ENCODE results near the gene ANKRD11. TPM values are rescaled to one million over a fixed set of nuclear protein-coding genes. Genes with fewer than 3 reads are reported as not detected.
"Not testable (repeated sequence)": the region's sequence is repeated elsewhere in the genome, so short reads cannot be mapped to it uniquely, and the experiment has no call there.

The ANKRD11 gene
- total RNA-seq, 1 donor from 2014 or later = 64.9 TPM

GRCh38 chr16:89382555-89382954 lies 107.8 kb downstream of the ANKRD11 start:
- intact Hi-C loops (cut with DNase I); DNase-seq; ATAC-seq (ENCODE audit: poor library complexity): not testable (repeated sequence)

GRCh38 chr16:89381788-89382187 lies 108.6 kb downstream of the ANKRD11 start:
- ATAC-seq (ENCODE audit: poor library complexity) (no peak), DNase-seq (no peak)
- intact Hi-C loops (cut with DNase I) = no loop called here

GRCh38 chr16:89380681-89381080 lies 109.7 kb downstream of the ANKRD11 start:
- no peak for ATAC-seq (ENCODE audit: poor library complexity)
- intact Hi-C loops (cut with DNase I) = no loop called here
- no peak for DNase-seq

GRCh38 chr16:89378947-89379771 lies 111.2 kb downstream of the ANKRD11 start:
- ATAC-seq (ENCODE audit: poor library complexity) (peak; percentile 53), DNase-seq (no peak)
- intact Hi-C loops (cut with DNase I) = no loop called here

- DNase-seq (no peak), ATAC-seq (ENCODE audit: poor library complexity) (no peak)
- intact Hi-C loops (cut with DNase I) = no loop called here
Measured at GRCh38 chr16:89377453-89377848, 112.9 kb downstream of the ANKRD11 start.

GRCh38 chr16:89376812-89377452 lies 113.4 kb downstream of the ANKRD11 start:
- intact Hi-C loops (cut with DNase I) = no loop called here
- DNase-seq (no peak), ATAC-seq (ENCODE audit: poor library complexity) (no peak)

GRCh38 chr16:89375686-89376085 lies 114.7 kb downstream of the ANKRD11 start:
- DNase-seq (no peak), ATAC-seq (ENCODE audit: poor library complexity) (no peak)
- intact Hi-C loops (cut with DNase I) = no loop called here

GRCh38 chr16:89375021-89375420 lies 115.3 kb downstream of the ANKRD11 start:
- no peak for DNase-seq
- no peak for ATAC-seq (ENCODE audit: poor library complexity)
- intact Hi-C loops (cut with DNase I) = no loop called here

GRCh38 chr16:89374393-89374960 lies 115.9 kb downstream of the ANKRD11 start:
- DNase-seq = no peak
- ATAC-seq (ENCODE audit: poor library complexity) = peak; percentile 39
- intact Hi-C loops (cut with DNase I) = no loop called here

- DNase-seq = no peak
- intact Hi-C loops (cut with DNase I) = no loop called here
- ATAC-seq (ENCODE audit: poor library complexity) = peak; percentile 58
Measured at GRCh38 chr16:89373355-89374110, 116.8 kb downstream of the ANKRD11 start.

GRCh38 chr16:89371968-89372634 lies 118.3 kb downstream of the ANKRD11 start:
- ATAC-seq (ENCODE audit: poor library complexity) (no peak), DNase-seq (no peak)
- intact Hi-C loops (cut with DNase I) = no loop called here

- intact Hi-C loops (cut with DNase I) = no loop called here
- ATAC-seq (ENCODE audit: poor library complexity) (no peak), DNase-seq (no peak)
Measured at GRCh38 chr16:89371386-89371785, 119.0 kb downstream of the ANKRD11 start.

- ATAC-seq (ENCODE audit: poor library complexity) (no peak), DNase-seq (no peak)
- intact Hi-C loops (cut with DNase I) = no loop called here
Measured at GRCh38 chr16:89370601-89371000, 119.8 kb downstream of the ANKRD11 start.

GRCh38 chr16:89370081-89370511 lies 120.3 kb downstream of the ANKRD11 start:
- intact Hi-C loops (cut with DNase I) = no loop called here
- DNase-seq (no peak), ATAC-seq (ENCODE audit: poor library complexity) (no peak)

- no peak for ATAC-seq (ENCODE audit: poor library complexity)
- no peak for DNase-seq
- intact Hi-C loops (cut with DNase I) = no loop called here
Measured at GRCh38 chr16:89369266-89369895, 121.0 kb downstream of the ANKRD11 start.

GRCh38 chr16:89368604-89369249 lies 121.6 kb downstream of the ANKRD11 start:
- DNase-seq = no peak
- ATAC-seq (ENCODE audit: poor library complexity) = no peak
- intact Hi-C loops (cut with DNase I) = no loop called here

GRCh38 chr16:89367538-89367915 lies 122.8 kb downstream of the ANKRD11 start:
- intact Hi-C loops (cut with DNase I) = no loop called here
- ATAC-seq (ENCODE audit: poor library complexity) (no peak), DNase-seq (no peak)

All from Right ventricle myocardium superior (tissue), 1 donor.